Activated naive CD4-positive, alpha-beta T cell treated with Interleukin-2 at 50 U/mL for 16 hours (primary cell): Measurements from ENCODE around the gene PRICKLE2.

Experiments used
- DNase-seq: peaks from one replicate; pipeline ENCODE4 v3.0.0-alpha.2; 2020

The PRICKLE2 gene

DNA sequence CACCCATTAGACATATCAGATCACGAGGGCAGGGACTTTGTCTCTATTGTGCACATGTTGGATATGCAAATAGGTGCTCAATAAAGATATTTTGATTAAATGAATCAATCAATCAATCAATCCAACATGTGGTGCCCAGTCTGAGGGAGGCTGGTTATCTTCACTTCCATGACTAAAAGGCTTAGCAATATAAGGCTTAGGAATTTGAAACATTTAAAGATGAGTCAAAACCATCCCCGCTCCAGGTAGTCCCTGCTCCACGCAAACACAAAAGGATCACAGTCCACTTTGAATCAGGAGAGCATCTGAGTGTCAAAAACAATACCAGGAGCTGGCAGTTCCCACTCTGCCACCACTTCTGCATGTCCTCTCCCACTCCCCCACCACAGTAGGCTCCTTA lies 25.8 kb upstream of the PRICKLE2 start:
- DNase-seq = no peak

DNA sequence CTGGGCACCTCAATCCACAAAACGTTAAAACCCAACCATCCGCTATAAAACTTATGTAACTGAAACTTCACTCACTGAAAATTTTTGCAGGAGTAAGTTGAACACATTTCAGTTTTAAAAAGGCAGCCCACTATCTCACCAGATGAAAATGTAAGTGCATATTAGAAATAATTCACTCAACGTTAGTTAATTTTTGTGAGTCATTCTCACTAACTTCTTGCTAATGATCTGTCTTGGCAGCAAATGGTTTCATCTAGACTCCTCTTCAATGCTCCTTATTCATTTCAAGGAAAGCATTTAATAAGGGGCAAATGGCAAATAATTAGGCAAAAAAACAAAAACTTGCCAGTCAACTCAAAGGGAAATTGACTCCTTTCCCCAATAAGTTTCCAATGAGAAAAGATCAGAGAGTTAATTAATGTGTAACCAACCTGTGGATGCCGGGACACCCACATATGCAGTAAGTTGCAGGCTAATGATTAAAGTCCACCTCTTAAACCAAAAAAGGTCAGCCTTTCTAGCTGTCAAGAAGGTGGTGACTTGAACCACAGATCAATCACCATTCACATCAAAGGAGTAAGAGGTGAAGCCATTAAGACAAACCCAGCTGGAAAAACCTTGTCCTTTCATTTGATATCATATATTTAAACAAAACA lies 22.9 kb upstream of the PRICKLE2 start:
- DNase-seq = no peak

DNA sequence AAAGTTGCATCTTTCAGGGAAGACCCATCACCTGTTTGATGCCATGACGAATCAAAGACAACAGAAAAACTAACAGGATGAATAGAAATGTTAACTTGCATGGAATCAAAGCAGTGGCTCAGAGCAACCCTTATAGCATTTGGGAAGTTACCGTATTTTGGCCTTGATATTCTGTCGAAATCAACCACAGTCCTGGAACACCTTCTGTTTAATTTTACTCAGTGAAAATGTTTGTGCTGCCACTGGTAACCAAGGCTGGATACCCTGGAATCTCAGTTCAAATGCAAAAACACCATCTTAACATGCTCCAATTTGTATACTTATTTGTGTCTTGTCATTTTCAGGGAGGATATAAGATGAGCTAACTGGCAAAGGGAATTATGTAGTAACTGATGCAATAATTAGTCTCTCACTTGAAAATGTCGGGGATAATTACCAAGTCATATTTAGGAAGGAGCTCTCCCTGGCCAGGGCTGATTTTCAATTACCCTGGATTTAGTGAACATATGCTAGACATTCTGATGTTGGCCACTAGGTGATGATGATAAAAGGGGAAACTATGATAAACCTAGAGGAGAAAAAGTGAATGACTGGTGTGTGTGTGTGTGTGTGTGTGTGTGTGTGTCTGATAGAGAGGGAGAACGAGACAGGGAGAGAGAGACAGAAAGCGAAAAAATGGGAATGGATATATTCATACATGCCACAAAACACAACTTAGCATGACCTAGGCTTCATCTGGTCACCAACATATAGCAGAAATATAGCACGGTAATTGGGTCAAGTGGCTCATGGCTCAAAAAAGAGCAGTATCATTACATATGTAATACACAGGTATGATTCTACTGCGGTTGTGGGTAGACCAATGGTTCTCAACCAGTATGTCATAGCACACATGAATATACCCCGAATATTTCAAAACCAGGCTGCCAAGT lies 19.0 kb upstream of the PRICKLE2 start:
- no peak for DNase-seq

DNA sequence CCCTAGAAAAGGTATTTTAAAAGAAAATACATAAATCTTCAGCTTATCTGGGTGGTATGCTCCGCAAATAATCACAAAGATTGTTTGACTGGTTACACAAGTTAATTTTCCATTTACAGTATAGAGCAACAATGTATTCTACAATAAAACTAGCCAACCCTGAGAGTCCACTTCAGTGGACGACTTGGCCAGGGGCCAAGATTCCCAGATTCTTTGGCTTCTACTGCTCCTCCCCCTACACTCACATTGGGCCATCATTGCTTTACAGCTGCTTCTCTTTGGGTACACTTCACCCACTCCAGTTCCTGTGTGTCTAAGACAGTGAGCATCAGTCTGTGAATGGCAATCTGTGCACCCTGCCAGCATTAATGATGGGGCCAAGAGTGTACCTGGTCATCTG lies 17.2 kb upstream of the PRICKLE2 start:
- no peak for DNase-seq

DNA sequence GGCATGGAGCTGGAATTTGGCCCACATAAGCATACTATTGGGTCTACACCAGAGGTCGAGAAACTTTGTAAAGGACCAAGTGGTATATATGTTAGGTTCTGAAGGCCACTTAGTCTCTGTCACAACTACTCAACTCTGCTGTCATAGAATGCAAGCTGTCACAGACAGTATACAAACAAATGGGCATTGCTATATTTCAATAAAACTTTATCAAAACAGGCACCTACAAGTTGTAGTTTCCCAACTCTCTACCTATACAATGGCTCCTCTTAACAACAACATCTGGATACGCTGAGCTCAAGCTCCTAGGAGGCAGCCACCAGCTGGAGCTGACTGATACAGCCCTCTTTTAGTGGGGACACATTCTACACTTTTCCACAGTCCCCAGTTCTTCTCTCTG lies 15.7 kb upstream of the PRICKLE2 start:
- no peak for DNase-seq

DNA sequence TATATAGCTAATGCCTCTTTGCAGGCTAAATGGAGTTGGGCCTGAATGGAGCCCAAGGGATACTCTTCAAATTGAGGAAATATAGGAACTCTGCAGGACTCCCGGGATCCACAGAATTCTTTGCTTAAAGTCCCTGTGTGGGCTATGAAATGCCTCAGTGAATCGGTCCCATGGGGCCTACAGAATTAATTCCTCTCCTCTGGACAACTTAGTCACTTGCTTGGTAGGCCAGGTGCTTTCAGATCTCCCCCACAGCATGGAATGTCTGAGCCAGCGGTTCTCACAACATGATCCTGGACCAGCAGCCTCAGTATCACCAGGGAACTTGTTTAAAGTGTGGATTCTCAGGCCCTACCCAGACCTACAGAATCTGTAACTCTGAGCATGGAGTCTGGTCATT lies 15.1 kb upstream of the PRICKLE2 start:
- DNase-seq = no peak

DNA sequence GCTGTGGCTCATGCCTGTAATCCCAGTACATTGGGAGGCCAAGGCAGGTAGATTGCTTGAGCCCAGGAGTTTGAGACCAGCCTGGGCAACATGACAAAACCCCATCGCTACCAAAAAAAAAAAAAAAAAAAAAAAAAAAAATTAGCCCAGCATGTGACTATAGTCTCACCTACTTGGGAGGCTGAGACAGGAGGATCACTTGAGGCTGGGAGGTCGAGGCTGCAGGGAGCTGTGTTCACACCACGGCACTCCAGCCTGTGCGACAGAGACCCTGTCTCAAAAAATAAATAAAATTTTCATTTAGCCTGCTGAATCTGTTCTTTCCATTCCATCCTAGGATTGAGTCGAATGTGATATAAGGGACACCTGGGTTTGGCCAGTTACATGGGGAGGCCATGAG lies 14.6 kb upstream of the PRICKLE2 start:
- DNase-seq = no peak

DNA sequence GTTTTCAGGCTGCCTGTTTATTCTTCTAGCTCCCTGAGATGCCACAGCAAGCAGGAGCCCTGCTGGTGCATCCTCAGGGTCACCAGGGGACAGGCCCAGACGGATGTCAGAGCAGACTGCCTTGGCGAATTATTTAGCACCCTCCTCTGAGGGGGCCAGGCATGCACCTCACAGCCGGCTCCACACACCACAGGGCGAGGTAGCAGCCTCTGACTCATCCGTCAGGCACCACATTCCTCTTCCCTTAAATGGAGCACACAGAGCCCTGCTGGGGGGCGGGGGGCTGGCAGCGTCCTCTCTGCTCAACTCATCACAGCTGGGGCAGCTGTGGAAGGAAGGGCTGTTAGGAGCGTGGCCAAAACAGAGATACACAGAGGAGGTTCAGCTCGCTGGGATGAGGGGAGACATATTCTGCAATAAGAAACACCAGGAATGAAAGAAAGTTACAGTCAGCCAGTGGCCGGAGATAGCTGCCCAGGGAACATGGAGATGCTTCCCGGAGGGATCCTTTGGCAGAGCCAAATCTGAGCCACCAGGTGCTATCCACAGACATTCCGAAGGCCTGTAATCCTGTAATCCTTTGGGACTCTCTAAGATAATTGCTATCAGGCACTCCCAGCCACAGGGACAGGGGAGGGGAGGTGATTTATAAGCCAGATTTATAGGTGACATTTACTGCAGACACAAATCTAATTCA lies 13.9 kb upstream of the PRICKLE2 start:
- DNase-seq = no peak

DNA sequence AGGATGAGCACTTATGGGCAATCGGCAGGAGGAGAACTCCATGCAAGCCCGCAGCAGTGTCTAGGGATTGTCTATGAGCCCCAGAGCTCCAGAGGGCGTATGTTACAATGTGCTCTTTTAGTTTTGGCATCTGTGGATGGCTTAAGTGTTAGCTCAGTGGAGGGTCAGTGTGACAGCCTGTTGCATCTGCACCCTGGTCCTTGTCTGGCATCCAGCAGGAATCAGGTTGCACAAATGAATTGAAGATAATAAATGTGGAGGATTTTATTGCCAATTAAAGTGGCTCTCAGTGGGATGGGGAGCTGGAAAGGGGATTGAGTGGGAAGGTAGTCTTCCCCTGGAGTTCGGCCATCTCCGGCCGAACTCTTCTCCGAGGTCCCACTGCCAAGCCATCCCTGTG lies 11.8 kb upstream of the PRICKLE2 start:
- DNase-seq = no peak

DNA sequence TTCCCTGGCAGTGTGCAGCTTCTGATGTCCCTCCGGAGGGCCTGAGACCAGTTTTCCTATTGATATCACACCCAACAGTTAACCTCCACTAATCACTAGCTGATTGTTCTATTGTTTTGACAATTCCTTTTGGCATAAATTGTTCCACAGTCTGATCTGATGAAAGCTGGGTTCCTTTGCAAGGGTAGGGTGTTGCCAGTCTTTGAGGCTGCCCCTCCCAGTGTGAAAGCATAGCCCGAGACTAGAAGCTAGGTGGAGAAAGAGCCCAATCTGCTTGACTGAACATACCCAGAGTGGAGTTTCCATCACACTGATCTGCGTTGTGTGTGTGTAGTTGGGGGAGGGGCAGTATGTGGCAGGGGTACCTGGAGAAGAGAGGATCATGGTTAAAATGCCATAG lies 10.3 kb upstream of the PRICKLE2 start:
- no peak for DNase-seq

DNA sequence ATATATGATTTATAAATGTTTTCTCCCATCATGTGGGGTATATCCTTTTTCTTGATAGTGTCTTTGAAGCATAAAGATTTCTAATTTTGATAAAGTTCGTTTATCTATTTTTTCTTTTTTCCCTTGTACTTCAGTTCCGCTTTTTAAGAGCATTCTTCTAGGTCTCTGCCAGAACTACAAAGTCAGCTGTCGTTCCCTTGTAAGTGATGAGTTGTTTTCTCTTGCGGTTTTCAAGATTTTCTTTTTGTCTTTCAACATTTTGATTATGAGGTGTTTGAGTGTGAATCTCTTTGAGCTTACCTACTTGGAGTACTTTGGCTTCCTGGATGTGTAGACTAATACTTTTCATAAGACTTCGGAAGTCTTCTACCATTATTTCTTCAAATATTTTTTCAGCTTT lies 9.3 kb upstream of the PRICKLE2 start:
- DNase-seq = no peak

DNA sequence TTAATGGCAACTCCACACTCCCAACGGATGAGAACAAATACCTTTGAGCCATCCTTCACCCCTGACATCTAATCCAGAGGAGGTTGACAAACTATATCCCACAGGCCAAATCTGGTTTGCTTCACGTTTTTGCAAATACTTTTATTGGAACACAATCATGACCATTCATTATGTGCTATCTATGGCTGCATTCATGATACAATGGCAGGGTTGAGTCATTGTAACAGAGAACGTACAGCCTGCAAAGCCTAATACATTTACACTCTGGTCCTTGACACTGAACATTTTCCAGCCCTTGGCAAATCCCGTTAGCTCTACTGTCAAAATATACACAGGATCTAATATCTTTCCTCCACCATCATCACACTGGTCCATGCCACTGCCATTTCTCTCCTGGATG lies 7.6 kb upstream of the PRICKLE2 start:
- no peak for DNase-seq

DNA sequence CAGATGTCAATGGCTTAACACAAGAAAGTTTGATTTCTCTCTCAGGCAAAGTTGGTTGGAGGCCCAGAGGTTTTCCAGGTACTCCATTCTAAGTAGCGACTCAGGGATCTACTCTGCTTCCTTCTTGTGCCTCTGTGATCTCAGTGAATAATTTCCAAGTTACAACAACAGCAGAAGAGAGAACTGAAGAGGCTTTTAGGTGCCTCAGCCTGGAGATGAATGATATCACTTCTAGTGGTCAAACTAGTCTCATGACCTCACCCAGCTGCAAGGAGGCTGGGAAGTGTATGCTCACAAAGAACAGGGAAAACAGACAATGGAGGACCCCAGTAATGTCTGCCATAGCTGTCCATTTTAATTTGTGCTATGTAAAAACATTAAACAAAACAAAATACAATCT lies 4.6 kb upstream of the PRICKLE2 start:
- DNase-seq = no peak

DNA sequence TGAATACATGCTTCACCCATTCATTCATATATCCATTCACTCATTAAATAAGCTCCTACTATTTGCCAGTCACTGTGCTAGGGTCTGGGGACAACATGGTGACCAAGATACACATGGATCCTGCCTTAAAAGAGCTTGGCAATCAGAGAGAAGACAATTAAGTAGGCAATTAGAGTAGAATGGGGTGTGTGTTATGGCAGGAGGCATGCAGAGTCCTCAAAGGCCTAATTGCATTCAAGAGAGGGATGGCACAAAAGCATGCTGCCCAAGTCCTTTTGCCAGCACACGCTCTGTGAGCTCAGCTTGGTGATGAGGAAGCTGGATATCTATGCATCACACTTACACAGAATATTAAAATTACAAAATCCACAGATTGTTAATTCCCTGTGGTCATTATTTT lies 2.8 kb upstream of the PRICKLE2 start:
- DNase-seq = no peak

DNA sequence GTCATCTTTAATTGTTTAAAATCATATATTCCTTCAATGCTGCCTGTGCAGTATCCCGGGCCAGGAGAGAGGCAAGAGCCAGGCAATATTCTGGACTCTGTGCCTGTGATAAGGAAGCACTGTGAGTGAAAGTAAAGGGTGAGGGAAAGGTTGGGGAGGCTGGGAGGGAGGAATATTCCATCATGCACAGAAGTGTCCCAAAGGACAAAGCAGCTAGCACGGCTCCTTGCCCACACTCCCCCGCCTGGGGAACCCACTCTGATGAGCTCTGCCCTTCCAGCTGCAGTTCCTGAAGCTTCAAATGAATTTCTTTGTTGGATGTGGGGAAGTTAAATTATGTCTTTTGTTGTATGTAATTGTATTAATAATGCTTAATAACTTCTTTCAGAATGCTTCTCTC lies 1.5 kb upstream of the PRICKLE2 start:
- DNase-seq = no peak

DNA sequence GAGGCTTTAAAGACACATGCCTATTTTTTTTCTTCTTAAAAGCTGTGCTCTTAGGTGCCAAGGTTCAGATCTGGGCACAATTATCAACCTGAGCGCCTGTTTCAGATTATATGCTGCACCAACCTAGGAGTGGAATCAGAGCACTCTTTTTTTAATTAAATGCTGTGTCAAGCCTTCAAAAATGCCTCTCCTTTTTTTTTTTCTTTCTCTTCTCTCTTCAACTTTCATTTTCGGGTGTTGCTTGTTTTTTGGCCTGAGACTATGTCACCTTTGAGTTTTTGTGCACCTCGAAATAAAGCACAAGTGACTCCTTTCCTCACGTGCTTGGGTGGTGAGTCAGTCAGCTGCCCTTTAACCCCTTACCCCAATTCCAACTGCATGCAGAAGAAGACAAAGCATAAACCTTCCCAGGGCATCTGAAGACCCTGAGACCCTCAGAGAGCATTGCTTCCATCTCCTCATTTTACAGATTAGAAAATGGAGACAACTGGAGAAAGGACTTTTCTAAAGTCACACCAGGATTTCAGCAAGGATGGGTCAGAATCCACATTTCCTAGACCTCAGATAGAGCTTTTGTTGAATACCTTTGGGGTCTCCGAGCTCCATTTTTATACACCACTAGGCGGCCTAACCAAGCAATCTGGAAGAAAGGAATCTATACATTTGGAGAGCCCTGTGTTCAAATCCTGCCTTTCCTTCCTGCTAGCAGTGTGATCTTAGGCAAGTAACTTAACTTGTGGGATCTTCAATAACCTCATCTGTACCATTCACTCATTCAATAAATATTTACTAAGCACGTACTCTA lies 631 bp upstream of the PRICKLE2 start:
- DNase-seq = no peak

DNA sequence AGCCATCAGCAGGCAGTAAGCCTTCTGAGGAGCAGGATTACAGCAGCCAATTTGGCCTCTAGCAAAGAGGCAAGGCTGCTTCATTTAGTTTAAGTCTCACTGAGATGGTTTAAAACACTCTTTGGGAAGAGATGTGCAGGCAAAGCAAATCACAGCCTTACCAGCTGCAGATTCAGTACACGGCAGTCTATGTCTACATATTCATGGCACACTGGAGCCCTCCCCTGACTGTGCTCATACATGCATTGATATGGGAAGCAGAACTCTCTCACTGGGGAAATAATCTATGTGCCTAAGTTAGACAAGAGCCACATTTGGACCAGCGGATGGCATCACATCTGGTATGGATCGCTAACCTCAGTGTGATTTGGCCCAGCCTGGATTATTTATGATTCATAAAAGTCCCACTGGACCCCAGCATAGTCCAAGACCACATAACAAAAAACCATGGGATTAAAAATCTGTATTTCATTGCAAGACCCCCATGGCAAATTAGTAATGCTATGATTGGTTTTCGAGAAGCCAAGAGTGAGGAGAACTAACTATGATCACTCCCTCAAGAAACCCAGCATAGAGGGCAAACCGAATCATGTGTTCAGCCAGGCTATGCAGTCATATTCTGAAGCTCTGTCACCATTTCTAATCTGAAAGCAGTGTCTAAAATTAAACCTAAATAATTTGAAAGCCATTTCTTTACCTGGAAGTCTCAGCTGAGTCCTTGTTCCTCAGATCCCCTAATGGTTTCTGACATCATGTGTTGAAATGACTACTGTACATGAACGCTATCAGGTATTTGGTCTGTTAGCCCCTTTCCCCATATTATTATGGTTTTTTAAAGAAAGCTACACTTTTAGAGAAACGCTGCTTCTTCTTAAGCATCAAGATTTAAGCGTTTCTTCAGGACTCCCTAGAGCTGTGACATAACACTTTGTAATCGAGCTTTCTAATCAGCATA lies 1.2 kb downstream of the PRICKLE2 start:
- DNase-seq = no peak

DNA sequence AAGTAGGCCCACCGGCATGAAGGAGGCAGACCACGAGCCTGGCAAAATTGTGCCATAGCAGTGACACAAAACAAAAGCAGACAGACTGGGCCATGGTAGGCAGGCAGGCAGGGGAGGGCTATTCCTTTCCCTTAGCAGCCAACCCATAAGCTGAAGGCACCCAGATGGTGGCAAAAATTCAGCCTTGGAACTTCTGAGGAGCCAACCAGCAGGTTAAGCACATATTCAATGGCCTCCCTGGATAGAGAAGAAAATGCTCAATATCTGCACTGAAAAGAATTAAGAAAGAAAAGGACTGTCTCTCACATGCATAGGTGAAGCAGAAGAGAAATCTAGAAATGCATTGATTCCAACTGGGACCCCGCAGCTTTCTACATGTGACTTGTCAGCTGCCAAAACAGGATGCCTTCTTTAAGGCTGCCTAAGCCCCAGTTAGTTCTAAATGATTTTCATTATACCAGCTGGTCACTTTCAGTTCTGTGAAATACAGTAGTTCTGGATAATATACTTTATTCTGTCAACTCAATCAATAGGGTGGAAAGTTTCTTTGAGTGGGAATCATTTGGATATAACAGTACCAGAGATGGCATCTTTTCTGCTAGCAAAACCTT lies 2.7 kb downstream of the PRICKLE2 start:
- DNase-seq = no peak

DNA sequence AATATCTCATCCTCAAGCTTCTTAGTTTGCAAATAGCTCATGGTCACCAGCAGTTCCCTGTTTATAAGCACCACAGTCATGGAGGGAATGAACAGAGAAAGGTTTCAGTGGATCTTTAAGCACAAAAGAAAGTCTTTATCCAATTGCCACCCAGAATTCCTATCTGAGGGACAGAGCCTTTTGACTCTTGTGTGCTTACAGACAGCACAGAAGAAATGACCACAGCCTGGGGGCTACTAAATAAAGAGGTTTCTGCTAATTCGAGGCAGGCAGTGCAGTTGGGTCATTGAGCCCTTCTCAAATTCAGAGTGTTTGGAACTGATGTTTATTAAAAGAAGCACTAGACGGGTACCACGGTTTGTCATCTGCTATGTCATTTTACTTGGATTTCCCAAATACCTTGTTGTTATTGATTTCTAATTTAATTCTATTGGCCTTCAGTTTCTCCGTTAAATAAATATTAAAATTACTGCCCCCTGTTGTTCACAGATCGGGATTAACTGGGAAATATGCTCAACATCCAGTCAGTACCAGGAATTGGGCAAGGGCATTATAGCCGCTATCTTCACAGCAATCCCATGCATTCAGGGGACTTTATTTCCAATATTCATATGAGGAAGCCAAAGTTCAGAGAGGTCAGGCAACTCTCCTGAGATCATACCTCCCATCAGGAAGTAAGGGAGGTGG lies 3.6 kb downstream of the PRICKLE2 start:
- DNase-seq = no peak

DNA sequence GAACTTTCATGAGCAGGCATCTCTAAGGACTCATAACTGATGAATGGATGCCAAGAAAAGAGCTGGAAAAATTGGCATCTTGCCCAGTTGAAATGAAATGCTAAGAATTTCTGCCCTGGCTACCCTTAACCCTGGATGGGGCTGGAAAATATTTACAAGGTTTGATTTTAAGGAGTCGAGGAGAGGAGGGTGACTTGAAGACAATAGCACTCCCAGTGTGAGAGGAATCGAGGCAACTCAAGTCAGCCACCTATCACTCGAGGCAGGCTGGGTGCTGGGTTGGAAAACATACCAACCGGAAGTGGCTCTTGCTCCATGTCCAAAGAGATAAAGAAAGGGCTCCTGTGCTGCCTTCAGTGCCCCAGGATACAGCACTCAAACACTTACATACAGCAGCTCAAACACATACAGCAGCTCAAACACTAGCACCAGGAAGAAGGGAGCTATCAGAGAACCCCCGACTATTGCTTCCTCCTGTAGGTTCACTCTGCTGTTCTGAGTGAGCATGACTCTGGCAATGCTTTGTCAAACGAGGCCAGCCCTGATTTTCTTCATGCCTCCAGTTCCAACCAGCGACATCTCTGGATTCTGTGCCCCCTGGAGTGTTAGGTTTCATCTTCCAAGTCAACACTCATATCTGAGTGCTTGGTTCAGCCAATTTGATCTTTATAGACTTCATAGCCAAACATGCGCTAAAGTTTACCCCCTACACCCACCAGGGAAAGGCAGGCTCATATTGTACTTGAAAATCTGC lies 4.9 kb downstream of the PRICKLE2 start:
- DNase-seq = no peak
